ENCODE data around the gene MADCAM1. TPM values are rescaled to one million over a fixed set of nuclear protein-coding genes. Genes with fewer than 3 reads are reported as not detected.
A peak's percentile ranks its signal among the peaks of the same experiment; 100 is the strongest.
"Not testable (repeated sequence)": the region's sequence is repeated elsewhere in the genome, so short reads cannot be mapped to it uniquely, and the experiment has no call there.

Gene MADCAM1
- polyA plus RNA-seq (ENCODE audit: insufficient read depth in 1 of 5, insufficient read length in 5 of 5, low replicate concordance in 1 of 5): 10 to 100 TPM in 2 of 5 donors, 1 to 10 TPM in 3; 4.0 to 14.7 (median 6.2) TPM
- long read RNA-seq, donor 1, transcript MADCAM1-201 (5 exons, 1,572 nt): major isoform, 9 of 10 reads
- long read RNA-seq, donor 1, partial matches to known transcripts: 0 of 10 reads
- long read RNA-seq, donor 1, other reads (novel, unspliced or antisense): 0 of 10 reads
- long read RNA-seq, donor 2: 0 reads
- long read RNA-seq, donor 3, partial matches to known transcripts: 0 of 2 reads
- long read RNA-seq, donor 3, other reads (novel, unspliced or antisense): 0 of 2 reads
- long read RNA-seq, donor 4, partial matches to known transcripts: 0 of 1 reads
- long read RNA-seq, donor 4, other reads (novel, unspliced or antisense): 0 of 1 reads
- long read RNA-seq, donor 5, partial matches to known transcripts: 0 of 1 reads
- long read RNA-seq, donor 5, other reads (novel, unspliced or antisense): 0 of 1 reads
- long read RNA-seq, donor 6, partial matches to known transcripts: 0 of 11 reads
- long read RNA-seq, donor 6, other reads (novel, unspliced or antisense): 8 of 11 reads
- long read RNA-seq, donor 7, partial matches to known transcripts: 0 of 1 reads
- long read RNA-seq, donor 7, other reads (novel, unspliced or antisense): 0 of 1 reads
- long read RNA-seq, donor 8, partial matches to known transcripts: 0 of 1 reads
- long read RNA-seq, donor 8, other reads (novel, unspliced or antisense): 0 of 1 reads

DNA sequence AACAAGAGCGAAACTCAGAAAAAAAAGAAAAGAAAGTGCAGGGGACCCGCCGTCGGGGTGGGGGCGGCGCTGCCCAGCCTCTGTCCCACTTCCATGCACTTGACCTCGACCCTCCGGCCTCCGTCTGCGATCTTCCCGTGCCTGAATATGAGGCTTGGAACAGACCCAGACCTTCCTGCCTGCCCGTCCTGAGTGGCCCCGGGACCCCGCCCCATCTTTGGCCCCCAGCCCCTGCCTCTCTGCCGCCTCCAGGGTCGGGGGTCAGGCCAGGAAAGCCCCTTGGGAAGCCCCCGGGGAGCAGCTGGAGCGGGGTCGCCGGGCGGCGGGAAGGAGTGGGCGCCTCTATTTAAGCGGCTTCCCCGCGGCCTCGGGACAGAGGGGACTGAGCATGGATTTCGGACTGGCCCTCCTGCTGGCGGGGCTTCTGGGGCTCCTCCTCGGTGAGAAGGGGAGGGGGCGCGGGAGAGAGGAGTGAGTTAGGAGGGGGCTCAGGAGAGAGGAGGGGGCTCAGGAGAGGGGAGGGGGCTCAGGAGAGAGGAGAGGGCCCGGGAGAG is at the start of gene MADCAM1:
TSS of gene MADCAM1 (plus strand) at position 375 of the 554 bp plus-strand sequence. CDS start at position 389, 14 bp downstream.
- DNase-seq: no peak

DNA sequence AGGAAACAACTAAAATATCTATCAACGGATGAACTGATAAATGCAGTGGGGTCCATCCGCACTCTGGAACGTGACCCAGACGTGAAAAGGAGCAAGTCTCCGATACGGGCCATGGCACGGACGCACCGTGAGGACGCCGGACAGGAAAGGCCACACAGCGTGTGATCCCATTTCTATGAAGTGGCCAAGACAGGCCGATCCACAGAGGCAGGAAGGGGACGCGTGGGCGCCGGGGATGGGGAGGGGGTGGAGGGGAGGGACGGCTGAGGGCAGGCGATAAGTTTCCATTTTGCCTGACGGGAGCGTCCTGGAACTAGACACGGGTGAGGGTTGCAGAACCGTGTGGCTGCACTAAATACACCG is 49.2 kb upstream of the MADCAM1 start:
- no peak for DNase-seq

- no peak for DNase-seq
Observed at GRCh38 chr19:447816-448560, 48.3 kb upstream of the MADCAM1 start.

DNA sequence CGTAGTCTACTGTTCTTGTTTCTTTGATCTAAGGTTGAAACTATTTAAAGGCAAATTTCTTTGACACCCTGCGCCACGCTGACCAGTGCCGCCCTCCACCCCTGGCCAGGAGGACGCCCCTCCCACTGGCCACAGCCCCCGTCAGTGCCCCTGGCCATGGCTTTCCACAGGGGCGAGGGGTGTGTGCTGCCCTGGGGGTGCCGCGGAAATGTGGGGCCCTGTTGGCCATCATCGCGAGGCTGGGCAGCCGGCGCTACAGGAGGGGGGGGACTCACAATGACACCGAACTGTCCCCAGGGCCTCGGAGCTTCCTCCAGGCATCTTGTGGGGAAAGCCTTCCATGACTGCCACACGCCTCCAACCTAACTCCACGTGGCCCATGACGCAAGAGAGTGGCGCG is 46.4 kb upstream of the MADCAM1 start:
- no peak for DNase-seq

DNA sequence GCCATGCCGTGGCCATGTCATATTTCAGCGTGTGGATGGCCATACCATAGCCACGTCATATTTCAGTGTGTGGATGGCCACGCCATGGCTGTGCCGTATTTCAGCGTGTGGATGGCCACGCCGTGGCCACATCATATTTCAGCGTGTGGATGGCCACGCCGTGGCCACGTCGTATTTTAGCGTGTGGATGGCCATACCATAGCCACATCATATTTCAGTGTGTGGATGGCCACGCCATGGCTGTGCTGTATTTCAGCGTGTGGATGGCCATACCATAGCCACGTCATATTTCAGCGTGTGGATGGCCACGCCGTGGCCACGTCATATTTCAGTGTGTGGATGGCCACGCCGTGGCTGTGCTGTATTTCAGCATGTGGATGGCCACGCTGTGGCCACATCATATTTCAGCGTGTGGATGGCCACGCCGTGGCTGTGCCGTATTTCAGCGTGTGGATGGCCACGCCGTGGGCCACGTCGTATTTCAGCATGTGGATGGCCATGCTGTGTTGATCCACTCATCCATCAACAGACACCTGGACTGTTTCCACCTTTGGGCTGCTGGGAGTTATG is 45.3 kb upstream of the MADCAM1 start:
- not testable (repeated sequence) for DNase-seq

DNA sequence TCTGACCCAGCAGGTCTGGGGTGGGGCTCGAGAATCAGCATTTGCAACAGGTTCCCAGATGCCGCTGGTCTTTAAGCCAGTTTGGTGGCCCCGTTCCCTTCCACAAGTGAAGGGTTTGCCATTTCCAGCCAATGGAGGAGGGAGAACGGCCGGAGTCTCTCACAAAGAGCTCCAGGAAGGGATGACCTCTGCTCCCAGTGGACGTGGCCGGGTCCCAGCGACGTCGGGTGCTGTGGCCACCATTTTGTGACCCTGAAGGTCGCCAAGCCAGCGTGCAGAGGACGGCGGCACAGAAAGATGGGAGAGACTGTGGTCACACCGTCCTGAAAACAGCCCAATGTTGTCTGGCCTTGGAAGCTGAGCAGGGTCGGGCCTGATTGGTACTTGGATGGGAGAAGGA is 43.5 kb upstream of the MADCAM1 start:
- DNase-seq: no peak

GRCh38 chr19:453606-454005 is 42.7 kb upstream of the MADCAM1 start:
- no peak for DNase-seq

- DNase-seq: no peak
Observed at GRCh38 chr19:455031-455705, 41.1 kb upstream of the MADCAM1 start.

GRCh38 chr19:455851-456546 is 40.3 kb upstream of the MADCAM1 start:
- DNase-seq: no peak

GRCh38 chr19:456547-457110 is 39.7 kb upstream of the MADCAM1 start:
- DNase-seq: no peak

DNA sequence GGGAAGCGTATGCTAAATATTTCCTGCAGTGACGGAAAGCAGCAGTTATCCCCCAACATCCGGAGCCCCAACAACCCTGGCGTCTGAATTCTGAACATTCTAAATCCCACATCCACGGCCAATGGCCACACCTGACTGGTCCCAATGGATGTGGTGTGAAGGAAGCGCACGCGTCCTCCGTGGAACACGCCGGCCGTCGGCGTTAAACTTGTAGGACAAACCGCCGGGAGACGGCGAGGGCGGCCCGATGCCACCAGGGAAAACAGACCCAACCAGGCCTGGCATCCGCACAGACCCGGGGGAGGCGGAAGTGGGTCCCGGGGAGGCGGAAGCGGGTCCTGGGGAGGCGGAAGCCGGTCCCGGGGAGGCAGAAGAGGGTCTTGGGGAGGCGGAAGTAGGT is 38.6 kb upstream of the MADCAM1 start:
- DNase-seq: no peak

DNA sequence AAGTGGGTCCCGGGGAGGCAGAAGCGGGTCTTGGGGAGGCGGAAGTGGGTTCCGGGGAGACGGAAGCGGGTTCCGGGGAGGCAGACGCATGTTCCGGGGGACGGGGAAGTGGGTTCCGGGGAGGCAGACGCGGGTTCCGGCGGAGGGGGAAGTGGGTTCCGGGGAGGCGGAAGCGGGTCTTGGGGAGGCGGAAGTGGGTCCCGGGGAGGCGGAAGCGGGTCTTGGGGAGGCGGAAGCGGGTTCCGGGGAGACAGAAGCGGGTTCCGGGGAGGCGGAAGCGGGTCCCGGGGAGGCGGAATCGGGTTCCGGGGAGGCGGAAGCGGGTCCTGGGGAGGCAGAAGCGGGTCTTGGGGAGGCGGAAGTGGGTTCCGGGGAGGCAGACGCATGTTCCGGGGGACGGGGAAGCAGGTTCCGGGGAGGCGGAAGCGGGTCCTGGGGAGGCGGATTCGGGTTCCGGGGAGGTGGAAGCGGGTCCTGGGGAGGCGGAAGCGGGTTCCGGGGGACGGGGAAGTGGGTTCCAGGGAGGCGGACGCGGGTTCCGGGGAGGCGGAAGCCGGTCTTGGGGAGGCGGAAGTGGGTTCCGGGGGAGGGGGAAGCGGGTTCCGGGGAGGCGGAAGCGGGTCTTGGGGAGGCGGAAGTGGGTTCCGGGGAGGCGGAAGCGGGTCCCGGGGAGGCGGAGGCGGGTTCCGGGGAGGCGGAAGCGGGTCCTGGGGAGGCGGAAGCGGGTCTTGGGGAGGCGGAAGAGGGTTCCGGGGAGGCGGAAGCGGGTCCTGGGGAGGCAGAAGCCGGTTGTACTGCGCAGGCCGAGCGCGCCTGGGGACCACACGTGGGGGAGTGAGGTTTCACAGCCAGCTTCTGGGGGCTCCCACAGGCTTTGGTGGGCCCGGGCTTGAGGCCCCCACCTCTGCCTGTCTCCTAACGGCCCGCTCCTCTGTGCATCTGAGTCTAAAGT is 37.9 kb upstream of the MADCAM1 start:
- DNase-seq: no peak

- peak; percentile 32 to 59 for DNase-seq
Observed at GRCh38 chr19:459724-460511, 36.4 kb upstream of the MADCAM1 start.

DNA sequence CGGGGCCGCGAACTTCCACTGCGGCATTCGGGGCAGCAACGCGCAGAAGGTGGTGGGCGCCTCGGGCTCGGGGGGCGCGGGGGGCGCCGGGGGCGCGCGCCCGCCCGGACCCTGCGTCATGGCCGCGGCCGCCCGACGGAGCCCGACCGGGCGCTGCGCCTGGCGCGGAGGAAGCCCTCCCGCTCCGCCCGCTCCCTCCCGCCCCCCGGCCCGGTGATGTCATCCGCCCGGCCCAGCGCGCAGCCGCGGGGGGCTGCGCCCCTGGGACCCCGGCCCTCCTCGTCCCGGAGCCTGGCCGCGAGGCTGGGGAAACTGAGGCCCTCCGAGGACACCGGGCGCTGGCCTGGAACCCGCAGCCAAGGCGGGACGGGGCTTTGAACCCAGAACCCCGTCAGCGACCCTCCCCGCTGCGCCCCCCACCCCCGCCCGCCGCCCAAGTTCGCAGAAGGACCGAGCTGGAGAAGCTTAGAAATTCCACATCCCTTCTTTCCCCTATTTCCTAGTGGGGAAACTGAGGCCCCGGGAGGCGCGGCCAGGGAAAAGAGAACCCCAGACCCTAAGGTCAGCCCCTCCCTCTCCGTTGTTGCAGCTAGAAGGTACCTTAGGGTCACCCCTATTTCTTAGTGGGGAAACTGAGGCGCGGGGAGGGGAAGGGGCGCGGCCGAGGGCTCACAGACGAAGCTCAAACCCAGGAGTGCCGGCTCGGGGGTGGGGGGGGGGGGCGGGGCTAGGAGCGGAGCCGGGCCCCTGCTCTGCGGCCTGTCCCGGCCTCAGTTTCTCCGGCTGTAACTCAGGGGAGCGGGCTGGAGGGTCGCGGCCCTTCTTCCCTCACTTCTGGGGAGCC is 35.2 kb upstream of the MADCAM1 start, which contains the start of gene SHC2:
TSS of gene SHC2 (minus strand) at position 157 of the 844 bp plus-strand sequence. CDS start at position 120, 37 bp downstream.
- peak in 1 of 2 donors; percentile 33 for DNase-seq

GRCh38 chr19:461721-462551 is 34.4 kb upstream of the MADCAM1 start:
- no peak for DNase-seq

Data from right lung (tissue), 10 donors.